Stimulated activated CD4-positive, alpha-beta T cell treated with anti-CD3 and anti-CD28 coated beads, Interleukin-12 subunit alpha, Interleukin-12 subunit beta, amount 100 ng/mL, for 48 hours (primary cell): ENCODE data around the gene PRPSAP2.

ENCODE experiments used
- DNase-seq, 3 donors: peaks; one replicate each; pipeline ENCODE4 v3.0.0-alpha.2; 2020; ENCODE audit warnings: low read depth in 2 of 3, low spot score in 1 of 3

PRPSAP2 gene

GRCh38 chr17:18960803-18961511, 103.0 kb downstream of the PRPSAP2 start:
- peak; percentile 62 to 89 (median 77) for DNase-seq

- DNase-seq, result no peak
Observed at GRCh38 chr17:18961634-18962493, 103.9 kb downstream of the PRPSAP2 start.

GRCh38 chr17:18962494-18962815, 104.5 kb downstream of the PRPSAP2 start:
- no peak for DNase-seq

DNA sequence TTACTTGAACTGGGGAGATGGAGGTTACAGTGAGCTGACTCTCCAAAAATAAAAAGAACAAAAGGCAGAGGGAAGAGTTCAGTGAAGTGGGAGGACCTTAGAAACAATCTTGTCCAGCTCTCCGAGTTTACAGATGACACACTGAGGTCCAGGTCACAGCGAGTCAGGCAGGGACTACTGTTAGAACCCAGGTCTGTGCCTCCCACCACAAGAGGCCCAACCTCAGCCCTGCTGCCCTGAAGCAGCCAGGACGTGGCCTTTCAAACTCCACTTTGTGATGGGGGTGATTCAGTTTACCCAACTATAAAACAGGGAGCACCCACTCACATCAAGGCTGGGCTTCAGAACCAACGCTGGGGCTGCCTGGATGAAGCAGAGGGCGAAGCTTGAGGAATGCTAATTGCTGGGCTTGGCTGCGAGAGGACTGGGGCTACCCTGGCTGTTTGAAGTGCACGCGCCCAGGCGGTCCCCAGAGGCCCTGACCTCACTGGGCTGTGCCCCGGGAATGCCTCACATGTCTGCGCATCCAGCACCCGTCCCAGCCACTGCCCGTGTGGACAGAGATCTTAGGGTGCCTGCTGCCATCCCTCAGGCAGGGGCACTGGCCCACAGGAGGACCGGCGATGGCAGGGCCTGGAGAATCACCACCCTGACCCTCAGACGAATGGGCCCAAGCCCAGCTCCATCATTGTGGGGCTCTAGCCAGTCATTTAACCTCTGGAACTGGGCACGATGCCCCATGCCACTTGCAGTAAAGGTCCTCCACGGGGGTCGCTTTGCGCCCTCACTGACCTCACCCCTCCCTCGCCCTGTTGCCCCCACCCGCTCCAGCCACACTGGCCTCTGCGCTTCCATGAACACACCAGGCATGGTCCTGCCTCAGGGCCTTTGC, 105.4 kb downstream of the PRPSAP2 start:
- no peak for DNase-seq

DNA sequence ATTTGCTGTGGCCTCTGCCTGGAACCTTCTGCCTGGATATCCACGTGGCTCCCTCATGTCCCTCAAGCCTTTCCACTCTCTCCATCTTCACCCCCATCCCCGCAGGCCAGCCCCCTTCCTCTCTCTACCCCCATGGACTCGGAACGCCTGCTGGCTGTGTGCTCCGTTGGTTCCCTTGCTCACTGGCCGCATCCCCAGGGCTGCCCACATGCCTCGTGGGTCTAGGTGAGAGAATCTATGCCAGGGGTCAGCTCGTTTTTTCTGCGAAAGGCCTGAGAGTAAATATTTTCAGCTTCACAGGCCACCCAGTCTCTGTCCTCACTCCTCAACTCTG, 106.1 kb downstream of the PRPSAP2 start:
- DNase-seq, result no peak

DNA sequence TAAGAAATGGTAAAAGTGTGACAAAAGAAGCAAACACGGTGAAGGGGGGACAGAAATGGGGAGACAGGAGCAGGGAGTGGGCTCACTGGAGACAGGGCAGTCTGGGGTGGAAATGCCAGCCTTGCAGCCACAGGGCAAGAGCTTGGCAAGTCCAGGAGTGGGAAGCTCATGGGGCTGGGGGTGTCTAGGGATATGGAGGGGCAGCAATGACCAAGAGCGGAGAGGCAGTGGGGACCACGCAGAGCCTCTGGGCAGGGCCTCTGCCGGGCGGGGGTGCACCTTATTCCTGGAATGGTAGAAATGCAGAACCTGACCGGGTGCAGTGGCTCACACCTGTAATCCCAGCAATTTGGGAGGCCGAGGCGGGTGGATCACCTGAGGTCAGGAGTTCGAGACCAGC, 106.6 kb downstream of the PRPSAP2 start:
- DNase-seq, result no peak

DNA sequence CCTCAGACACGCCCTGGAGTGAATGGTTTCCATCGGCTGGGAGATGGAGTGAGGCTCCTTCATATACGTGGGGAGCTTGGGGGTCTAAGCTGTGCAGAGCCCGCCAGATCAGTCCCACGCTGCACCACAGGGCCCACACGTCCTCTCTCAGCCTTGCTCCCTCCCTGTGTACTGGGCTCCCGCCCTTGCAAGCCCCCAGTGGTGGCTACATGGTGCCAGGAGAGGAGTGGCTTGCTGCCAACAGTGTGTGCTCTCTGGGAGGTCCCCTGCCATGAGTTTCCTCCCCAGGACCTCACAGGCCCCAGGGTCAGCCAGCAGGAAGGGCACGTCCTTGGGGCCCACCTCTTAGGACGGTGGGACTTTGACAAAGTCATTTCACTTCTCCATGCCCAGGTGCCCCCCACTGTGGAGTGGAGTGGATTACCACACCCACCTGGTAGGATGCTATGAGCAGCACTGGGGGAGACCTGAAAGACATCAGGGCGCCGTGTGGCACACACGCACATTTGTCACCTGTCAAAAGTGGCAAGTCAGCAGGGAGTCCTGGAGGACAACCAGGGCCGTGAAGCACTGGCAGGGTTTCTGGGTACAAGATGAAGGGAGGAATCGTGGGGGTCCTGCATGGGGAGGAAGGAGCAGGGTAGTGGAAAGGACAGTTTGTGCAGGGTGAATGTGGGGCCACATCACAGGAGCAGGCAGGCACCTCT, 107.8 kb downstream of the PRPSAP2 start:
- no peak for DNase-seq

DNA sequence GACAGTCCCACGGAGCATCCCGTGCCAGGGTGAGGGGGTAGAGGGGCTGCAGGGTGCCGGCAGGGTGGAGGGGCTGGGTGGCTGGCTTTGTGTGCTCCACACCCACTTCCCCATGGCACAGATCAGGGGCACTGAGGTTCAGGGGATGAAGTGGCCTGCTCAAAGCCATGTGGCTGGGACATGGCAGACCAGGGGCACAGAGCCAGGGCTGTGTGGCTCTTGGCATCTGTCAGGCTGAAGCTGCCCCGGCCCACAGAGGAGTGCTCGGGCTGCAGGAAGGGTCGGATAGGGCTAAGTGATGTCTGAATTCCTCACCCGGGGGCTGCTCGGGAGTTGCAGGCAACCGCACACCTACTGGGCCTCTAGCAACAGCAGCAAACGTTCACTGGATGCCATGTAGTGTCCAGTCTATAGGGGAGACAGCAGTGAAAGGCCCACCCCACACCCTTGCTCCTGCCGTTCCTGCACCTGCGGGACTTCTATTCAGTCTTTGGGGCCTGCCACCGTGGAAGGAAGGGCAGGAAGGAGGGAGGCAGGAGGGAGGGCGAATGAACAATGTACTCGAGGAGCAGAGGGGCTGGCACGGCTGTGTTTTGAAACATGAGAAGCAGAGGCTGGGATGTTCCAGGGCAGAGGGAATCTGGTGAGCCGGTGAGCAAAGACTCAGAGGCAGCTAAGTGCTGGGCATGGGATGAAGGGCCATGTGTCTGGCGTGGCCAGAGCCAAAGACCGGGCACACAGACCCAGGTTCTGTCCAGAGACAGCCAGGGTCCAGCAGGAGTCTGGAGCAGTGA, 109.1 kb downstream of the PRPSAP2 start:
- no peak for DNase-seq

- no peak for DNase-seq
Observed at GRCh38 chr17:18967916-18968315, 110.0 kb downstream of the PRPSAP2 start.

- DNase-seq, result no peak
Observed at GRCh38 chr17:18968345-18968744, 110.4 kb downstream of the PRPSAP2 start.

DNA sequence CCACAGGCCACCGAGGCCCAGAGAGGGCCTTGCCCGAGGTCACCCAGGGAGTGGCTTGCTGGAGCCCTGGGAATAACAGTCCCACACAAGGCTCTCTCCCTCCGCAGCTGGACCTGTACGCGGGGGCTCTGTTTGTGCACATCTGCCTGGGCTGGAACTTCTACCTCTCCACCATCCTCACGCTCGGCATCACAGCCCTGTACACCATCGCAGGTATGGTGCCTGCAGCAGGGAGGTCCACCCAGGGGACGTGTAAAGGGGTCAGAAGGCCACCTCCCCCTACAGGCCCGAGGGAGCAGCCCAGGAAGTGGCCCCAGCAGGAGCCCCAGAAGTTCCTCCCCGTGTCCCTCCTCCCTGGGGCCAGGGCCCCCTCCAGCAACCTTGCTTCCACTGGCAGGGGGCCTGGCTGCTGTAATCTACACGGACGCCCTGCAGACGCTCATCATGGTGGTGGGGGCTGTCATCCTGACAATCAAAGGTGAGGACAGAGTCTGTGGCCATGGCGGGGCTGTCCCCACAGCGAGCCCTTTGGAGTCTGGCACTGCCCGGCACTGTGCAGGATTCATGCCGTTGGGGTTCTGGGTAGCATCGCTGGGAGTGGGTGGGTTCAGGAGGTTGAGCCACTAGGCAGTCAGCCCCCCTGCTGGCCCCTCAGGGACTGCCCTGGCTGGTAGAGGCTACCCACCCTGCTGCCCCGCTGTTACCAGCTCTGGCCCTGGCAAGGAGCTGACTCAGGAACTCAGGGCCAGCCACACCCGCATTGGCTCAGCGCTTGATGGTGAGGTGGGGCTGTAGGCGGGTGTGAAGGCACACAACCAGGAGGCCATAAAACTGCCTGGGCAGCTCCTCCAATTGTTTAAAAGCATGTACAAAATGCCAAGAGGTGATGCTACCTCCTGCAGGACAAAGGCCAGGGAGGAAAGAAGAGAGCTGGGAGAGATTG, 111.3 kb downstream of the PRPSAP2 start:
- no peak for DNase-seq

GRCh38 chr17:18970582-18971480, 112.9 kb downstream of the PRPSAP2 start:
- DNase-seq, result no peak

- DNase-seq, result no peak
Observed at GRCh38 chr17:18971801-18972200, 113.9 kb downstream of the PRPSAP2 start.

- DNase-seq, result peak in 2 of 3 donors; percentile 20 to 42
Observed at GRCh38 chr17:18974407-18975149, 116.6 kb downstream of the PRPSAP2 start.

DNA sequence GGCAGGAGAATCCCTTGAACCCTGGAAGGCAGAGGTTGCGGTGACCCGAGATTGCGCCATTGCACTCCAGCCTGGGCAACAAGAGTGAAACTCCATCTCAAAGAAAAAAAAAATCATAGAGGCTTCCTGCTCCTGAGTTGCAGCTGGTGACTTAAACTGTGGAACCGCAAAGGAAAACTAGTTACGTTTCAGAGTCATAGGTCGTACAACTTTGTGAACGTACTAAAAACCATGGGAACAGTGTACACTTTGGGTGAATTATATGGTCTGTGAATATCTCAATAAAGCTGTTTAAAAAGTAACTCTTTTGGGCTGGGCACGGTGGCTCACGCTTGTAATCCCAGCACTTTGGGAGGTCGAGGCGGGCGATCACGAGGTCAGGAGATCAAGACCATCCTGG, 117.7 kb downstream of the PRPSAP2 start:
- DNase-seq, result no peak

- DNase-seq, result no peak
Observed at GRCh38 chr17:18976201-18976600, 118.3 kb downstream of the PRPSAP2 start.

DNA sequence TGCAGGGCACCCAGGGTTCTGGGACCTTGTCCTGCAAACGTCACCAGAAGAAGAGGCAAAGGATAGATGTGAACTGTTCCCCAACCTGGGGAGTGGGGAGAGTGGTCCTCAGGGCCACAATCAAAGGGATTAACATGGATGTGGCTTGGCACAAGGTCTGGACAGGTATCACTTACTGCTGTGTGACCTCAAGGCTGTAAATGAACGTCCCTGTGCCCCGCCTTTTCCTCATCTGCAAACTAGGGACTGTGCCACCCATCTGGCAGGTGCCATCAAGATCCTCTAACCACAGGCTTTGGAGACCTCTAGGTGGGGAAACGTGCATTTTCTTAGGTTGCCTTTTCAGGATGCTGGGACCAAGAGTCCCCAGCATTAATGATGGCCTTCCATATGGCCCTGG, 119.1 kb downstream of the PRPSAP2 start:
- DNase-seq, result no peak
